MV-4-11 (cell line): ENCODE measurements around the gene FAAP100.

Experiments
- DNase-seq: peaks from one replicate; lab custom pipeline; 2025; lab: John Stamatoyannopoulos, UW

Gene FAAP100

DNA sequence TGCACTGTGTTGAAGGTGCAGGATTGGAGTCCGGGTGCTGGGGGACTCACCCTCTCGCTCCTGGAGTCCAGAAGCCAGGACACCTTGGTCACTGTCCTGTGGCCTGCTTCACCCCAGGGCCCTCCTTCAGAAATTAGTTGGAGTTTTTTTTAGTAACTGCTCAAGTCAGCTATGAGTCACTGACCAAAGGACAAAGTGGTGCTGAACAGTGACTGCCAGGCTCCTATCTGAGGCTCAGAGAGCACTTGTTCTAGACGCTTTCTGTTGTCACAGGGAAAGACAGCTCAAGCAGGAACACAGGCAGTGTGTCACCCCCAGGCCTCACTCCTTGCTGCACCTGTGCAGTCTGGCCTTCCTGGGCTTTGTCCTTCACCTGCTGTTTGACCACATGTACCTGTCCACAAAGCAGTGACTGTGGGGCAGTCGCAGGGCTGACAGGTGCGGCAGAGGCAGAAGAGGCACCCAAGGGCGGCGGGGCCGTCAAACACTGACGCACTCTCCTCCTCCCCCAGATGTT lies 4.1 kb upstream of the FAAP100 start:
- peak; percentile 81 for DNase-seq

DNA sequence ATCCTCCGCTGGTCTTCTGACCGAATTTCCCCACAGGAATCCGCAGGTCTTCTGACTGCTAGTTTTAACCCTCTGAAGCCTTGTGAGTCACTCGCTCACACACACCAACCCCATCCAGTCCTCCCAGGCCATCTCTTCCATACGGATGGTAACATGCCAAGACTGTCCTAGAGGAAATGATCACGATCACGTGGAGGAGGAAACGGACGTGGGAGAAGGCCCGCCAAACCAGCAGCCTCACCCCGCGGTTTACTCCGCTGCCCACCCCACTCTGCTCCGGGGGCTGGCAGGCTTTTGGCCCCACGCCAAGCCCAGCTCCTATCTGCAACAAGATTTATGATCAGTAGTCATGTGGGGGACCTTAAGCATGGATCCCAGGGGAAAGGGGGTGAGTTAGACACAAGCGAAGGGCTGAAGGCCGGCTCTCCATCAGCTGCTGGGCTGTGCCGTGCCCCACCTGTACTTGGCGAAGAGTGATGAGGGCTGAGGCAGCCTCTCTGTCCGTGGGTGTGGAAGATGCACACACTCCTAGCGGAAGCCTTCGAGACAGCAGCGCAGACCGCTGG lies 1.5 kb upstream of the FAAP100 start:
- peak; percentile 65 for DNase-seq

DNA sequence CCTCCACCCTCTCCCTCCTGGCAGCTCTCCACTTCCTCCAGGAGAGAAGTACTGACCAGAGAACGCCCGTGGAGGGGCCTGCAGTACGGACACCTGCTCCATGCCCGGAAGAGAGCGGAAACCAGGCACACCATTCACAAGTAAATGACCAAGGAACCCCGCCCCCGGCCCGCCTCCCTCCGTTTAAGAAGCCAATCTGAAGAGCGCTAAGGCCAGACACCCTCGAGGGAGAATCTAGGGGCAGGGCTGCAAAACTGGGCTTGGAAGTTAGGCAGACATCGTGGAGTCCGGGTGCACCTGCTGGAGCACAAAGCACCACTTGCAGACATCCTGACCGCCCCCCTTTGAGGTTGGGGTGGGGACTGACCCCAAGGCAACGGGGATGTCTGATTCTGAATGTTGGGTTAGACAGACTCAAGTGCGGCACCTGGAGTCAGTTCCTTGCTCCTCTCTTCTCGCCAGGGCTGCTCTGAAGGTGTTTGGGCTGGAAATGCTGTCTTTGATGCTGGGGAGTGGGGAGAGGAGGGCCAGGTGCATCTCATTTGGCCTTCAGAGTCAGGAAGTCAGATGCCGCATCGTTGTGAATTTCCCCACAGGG lies 964 bp upstream of the FAAP100 start:
- peak; percentile 85 for DNase-seq

DNA sequence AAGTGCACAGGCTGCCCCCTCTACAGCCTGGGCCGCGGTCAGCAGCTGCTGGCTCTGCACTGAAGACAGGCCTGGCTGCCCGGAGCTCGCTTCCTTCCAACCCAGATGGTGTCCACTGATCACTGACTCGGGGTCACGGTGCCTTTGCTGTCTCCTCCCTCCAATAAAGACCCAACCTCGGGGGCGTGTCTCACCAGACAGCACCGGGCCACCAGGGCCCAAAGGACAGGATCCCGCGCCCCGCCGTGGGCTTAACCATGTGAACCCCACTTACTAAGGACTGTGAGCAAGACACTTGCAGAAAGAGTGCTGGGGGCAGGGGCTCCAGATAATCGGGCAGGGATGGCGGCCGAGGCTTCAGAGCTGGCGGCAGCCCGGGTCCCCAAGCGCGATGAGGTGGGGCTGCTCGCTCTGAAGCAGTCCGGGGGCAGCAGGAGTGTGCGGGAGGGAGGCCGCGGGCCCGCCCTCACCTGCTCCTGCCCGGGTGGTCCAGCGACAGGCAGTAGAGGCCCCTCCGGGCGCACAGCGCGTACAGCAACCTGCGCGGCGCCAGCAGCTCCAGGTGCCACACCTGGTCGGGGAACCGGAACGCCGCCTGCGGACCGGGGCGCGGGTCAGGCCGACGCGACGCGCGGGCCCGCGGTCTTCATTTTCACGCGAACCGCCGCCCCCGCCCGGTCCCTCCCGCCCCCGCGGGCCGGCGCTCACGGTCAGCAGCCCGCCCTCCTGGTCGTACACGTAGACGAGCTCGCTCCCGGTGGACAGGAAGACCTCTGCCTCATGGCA lies 502 bp downstream of the FAAP100 start:
- no peak for DNase-seq

DNA sequence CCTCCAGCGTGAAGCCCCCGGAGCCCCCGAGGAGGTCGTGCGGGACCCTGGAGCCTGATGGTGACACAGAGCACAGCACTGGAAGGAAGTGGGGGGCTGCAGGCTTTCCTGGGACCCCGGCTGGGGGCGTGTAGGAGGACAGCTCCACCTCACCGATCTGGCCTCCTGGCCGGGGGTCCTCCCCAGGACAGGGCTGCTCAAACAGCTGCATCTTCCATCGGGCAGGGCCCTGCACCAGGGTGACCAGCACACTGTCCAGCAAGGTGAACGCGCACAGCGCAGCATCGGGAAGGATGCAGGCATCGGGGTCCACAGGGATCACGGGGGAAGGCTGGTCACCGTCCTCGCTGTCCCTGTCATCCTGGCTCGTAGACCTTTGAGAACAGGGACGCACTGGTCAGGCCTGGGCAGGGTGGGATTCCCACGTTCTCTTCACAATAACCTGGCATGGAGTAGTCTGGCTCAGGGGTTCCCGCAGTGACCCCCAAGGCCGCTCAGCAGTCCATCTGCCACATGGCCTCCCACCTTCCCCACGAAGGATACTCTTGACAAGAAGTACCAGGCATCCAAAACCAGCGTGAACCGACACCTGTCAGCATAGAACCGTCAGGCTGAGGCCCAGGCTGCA lies 1.2 kb downstream of the FAAP100 start:
- no peak for DNase-seq

DNA sequence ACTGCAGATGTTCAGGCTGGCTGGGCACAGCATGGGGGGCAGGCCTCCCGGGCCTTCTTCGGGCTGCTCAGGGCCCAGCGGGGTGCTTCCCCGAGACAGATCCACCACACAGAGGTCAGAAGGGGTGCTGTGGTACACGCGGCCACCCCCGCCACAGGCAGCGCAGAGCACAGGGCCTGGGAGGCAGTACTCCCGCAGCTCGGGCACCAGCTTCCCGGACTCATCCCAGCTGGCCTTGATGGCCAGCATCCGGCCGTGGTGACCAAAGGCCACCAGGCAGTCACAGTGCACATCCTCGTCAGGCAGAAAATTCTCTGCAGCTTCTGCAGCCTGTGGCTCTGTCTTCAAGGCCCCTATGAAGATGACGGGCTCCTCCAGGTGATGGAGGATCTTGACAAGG lies 1.9 kb downstream of the FAAP100 start:
- DNase-seq: no peak

DNA sequence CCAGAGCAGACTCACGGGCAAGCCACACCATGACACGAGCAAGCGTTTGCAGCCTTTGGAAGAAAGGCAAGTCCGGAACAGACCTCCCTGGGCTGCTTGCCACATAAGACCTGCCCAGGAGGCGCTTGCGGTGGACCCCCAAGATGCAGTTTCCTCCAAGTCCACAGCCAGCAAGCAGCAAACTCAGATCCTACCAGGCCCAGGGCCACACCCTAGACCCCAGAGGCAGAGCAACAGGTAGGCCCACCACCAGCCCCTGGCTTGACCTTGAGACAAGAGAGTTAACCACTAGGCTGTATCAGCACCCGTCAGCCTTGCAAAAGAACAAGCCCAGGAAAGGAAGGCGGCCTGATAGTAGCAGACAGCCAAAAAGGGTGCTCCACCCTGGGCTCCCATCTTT lies 2.3 kb downstream of the FAAP100 start:
- no peak for DNase-seq

DNA sequence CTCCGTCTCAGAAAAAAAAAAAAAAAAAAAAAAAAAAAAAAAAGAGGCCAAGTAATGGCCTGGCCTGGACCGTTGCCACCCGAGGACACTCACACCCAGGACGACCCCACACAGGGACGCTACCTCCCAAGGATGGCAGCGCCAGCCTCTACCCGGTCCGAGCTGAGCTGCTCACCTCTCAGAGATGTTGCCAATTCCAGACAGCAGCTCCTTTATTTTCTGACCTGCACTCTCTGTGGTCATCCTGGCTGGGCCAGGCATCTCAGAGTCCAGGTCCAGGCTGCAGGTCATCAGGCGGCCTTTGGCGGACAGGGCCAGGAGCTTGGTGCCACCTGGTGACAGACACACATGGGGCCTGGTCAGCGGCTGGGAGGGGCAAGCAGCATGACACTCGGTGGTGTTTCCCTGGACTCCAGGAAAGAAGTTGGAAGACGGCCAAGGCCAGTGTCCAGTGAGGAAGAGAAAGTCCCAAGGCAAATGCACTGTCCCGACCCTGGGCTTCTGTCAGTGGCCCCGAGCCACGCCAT lies 3.1 kb downstream of the FAAP100 start:
- DNase-seq: no peak

DNA sequence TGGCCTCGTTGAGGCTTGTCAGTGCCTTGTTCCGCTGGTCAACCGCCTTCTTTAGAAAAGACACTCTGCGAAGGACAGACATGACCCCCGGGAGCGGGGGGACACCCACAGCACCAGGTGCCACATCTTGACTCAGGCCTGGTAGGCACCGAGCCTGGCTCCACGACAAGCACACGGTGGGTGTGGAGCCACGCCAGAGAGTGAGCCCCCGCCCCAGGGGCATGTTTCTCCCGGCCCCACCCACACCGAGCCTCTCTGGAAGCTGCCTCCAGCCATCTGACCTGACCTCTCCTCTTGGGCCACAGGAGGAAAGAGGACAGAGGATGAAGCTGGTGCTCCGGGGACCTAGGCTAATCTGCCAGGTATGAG lies 4.6 kb downstream of the FAAP100 start:
- DNase-seq: no peak

DNA sequence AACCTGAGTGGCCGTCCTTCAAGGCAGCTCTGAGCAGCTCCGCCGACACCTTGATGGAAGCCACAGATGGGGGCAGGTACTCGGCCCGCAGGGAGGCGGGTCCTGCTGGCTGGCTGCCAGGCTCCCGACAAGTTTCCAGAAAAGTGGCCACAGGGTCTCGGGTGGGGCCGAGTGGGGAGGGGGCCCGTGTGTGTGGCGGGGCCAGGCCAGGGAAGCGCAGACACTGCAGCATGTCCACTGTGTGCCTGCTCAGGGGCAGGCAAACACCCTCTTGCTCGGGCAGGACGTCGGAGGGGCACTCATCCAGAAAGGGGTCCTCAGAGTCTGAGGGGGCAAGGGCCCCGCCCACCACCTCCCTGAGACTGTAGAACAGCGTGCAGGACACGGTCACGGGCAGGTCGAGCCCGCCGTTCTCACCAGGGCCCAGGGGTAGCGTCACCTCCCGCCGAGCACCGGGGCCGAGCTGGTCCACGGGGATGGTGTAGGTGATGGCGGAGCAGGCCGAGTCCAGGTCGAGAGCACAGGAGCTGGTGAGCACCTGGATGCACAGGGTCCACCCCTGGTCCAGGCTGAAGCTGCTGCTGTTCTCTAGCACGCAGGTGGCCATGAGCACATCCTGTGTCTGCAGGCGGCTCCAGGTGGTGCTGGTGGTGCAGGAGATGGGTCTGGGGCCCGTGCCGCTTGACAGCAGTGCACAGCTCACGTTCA lies 5.1 kb downstream of the FAAP100 start:
- DNase-seq: no peak

DNA sequence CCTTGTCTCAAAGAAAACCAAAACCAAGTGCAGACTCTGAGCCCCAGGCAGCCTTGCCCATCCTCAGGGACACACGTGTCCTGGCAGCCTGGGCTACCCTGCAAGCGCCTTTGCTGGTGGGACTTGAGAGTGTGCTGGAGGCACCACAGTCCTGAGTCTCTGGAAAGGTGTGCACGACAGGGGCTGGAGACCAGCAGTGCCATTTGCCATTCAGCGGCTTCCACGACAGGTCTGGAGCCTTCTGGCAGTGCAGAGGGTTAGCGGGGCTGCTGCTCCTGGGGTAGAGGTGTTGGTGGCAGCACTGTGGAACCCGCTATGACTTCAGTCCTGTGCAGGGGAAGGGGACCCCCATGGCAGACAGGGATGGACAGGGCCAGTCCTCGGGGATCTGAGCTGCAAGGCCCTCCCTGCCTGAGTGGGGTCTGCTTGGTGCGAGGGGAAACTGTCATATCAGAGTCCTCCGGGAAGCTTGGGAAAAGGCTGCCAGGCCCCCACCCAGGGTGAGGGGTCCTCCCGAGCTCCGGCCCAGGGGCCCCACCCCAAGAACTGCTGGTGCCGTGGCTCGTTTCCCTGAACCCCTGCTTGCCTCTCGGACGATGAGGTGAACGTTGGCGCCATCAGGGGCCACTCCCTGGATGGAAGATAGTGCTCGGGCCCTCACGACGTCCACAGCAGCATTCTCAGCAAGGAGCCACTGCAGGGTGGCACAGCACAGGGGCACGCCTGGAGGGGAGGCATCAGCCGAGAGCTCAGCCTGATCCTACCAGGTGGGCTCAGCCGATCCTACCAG lies 6.8 kb downstream of the FAAP100 start:
- DNase-seq: no peak

DNA sequence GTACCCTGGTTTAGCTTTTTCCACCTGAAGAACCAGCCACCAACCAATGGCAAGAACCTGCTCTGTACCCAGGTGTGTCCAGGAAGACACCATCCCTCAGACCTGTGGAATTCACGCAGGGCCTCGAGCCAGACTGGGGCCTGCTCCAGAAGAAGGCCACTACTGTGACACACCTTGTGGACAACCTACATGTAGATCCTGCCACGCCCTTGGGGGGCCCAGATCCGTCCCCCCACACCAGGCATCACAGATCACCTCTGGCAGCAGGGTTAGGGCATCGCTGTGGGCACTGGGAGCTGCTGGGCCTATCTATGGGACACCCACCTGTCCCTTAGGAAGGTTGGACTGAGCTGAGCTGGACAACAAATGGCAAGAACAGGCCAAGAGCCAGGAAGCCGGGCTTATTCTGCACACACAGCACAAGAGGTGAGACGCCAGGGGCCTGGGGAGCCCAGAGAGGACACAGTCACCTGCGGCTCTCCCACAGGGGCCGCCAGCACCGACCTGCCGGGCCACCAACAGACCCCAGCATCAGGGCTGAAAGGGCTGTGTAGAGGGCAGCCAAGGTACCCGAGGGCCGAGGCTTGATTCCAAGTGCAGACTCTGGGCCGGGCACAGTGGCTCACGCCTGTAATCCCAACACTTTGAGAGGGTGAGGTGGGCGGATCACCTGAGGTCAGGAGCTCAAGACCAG lies 7.7 kb downstream of the FAAP100 start:
- no peak for DNase-seq

DNA sequence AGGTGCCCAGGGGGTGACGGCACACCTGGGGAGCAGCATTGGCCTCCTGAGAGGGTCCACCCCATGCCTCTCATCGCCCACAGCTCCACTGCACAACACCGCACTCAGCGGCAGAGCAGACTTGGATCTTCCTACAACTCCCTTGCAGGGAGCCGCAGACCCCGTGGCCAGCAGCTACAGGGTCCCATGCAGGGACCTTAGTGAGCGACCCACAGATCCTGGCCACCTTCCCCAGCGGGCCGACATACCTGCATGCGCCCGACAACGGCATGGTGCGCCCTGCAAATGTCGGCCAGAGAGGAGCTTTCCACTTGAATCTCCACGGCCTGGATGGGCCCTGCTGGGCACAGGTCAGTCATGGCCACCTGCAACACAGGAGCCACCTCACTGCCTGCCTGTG lies 8.4 kb downstream of the FAAP100 start:
- DNase-seq: no peak

DNA sequence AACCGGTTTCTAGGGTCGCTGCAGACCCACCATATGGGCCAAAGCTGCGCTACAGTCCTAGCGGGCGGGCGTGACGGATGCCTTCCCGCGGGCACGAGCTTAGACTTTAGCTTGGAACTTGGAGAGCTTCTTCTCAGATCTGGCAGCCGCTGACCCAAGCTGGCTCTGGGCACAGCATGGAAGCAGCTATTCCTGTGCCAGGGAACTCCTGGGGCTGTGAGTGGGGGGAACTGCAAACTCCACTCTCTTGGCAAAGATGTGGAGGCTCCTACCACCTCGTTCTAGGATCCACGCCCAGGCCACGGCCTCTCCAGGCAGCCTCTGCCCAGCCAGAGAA lies 8.8 kb downstream of the FAAP100 start:
- no peak for DNase-seq

DNA sequence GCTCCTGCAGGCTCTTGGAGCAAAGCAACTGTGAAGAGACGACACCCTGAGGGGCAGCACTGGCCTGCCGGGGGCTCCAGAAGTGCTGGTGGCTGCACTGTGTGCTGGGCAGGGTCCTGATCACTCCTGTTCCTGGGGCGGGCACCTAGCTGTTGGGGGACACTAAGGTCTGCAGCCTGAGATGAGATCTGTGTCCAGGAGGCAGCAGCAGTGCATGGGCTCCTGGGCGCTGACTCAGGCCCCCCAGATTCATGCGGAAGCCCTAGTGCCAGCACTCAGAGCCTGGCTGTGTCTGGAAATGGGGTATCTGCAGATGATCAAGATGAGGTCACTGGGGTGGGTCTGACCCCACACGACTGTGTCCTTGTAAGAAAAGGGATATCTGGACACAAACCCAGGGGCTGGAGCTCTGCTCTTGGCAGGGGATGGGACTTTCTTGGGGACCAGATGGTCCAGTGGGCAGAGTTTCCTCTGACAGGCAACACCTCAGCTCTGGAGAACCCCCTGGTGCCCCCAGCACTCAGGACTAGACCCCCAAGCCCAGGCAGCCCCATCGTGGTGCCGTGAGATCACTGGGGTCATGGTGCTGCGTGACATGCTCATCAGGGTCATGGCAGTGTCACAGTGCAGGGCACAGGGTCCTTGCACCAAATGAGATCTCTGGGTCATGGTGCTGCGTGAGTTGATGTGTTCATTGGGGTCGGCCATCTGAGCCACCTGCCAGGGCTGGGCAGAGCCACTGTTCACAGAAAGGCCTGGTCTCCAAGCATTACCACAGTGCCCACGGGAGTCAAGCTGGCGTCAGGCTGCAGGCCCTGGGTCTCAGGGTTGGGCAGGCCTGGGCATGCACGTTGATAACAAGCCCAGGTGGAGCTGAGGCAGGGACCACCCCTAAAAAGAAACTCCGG lies 9.5 kb downstream of the FAAP100 start:
- DNase-seq: no peak

DNA sequence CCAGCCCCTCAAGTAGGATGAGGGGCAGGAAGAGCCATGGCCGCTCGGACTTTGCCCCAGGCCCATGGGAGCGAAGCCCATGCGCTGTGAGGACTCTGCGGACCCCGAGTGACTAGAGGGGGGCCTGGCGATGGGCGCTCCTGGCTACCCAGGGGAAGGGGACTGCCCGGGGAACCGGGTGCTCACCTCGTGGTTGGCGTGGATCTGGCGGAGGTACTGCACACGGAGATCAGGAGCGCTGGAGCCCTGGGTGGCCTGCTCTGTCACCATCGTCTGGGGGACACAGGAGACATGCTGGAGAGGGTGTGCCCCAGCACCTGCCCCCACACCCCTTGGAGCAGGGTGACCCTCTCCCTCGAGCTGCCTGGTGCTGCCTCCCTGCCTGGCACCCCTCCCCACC lies 11.0 kb downstream of the FAAP100 start:
- DNase-seq: no peak

DNA sequence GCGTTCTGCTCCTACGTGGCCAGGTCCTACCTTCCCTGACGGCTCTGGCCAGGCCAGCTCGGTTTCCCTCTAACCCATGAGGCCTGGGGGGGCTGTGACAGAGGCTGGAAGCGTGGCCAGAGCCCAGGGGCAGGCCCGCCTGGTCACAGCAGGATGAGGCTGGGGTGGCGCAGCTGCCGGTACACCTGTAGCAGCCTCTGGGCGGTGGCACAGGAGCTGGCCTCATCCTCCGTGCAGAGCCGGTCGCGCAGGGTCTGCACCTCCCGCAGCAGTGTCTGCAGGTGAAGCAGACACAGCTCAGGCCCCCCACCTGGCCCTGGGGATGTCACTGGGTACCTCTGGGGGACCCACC lies 11.5 kb downstream of the FAAP100 start:
- DNase-seq: no peak

DNA sequence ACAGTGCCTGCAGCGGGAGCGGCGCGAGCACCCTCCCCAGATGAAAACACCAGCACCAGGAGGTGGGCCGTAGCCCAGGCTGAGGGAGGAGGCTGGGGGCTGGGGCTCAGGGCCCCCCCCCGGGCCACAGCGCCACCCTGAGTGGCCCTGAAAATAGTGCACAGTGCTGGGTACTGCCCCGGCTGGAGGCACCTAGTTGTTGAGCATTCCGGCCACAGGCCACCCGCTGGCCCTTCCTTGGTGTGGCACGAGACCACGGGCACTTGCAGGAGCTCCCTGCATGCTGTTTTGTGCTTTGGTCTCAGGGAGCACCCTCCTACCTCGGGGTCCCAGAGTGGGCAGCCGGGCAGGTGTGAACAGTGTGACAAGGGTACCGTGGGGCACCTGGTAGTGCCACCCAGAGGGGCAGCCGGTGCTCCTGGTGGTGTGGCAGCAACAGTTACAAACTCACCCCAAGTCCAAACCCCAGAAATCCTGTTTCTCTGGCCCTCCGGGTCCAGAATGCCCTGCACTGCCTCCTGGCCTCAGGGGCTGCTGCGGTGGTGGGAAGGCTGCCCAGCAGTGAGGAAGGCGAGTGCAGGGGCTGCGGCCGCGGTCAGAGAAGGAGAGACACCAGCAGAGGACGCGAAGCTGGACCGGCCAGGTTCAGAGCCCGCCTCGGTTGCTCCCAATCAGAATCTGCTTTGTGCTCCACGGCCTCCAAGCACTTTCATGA lies 12.0 kb downstream of the FAAP100 start:
- no peak for DNase-seq

DNA sequence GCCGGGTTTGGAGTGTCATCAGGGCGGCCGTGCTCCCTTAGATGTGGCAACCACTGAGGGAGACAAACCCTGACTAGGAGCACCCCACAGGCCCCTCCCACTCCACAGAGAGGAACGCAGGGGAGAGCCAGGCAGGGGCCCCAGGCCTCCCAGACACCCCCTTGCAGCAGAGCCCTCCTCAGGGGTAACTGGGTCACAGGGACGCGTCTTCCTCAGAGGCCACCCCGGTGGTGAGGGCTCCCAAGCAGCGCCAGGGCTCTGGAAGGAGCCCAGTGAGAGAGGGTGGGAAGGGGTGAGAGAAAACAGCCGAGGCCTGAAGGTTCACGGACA lies 12.6 kb downstream of the FAAP100 start:
- DNase-seq: no peak
